Neural progenitor cell (in vitro differentiated cells): ENCODE data around the gene BAG1.

Source experiments
- CTCF ChIP-seq: fragments of 200-600 bp; sonication (generic); IDR thresholded peaks from 2 replicates; pipeline ENCODE4 v1.5.1; 2017; ENCODE audit warnings: antibody characterized with exemption, mild to moderate bottlenecking
- EZH2 ChIP-seq: fragments of 200-600 bp; sonication (generic); IDR thresholded peaks from 2 replicates; pipeline ENCODE4 v1.6.1; 2017; ENCODE audit warnings: antibody characterized with exemption, mild to moderate bottlenecking, moderate library complexity
- EZH2phosphoT487 ChIP-seq: fragments of 200-600 bp; sonication (generic); IDR thresholded peaks from 2 replicates; pipeline ENCODE4 v1.6.1; 2017; ENCODE audit warnings: antibody characterized with exemption

GRCh38 chr9:33245341-33245740 is 19.2 kb downstream of the BAG1 start:
- TF ChIP-seq CTCF = no peak
- TF ChIP-seq EZH2 = no peak
- no peak for TF ChIP-seq EZH2phosphoT487
